Body of pancreas (tissue), 4 donors: ENCODE measurements around the gene HDAC7. TPM values are rescaled to one million over a fixed set of nuclear protein-coding genes. Genes with fewer than 3 reads are reported as not detected.

Experiments
- ATAC-seq: fragments of 150-250 bp; one replicate; pipeline ENCODE4 v1.9.1; 2016
- DNase-seq, 4 donors: peaks; one replicate each; pipeline ENCODE4 v3.0.0-alpha.2; 2019
- H3K27ac ChIP-seq, 4 donors: fragments of 200-600 bp; sonication (generic); 1 replicate in 3 of 4; 2 replicates in 1 of 4; pipeline versions ENCODE4 v1.5.1 to v1.6.1; 2016 to 2019; ENCODE audit warnings: mild to moderate bottlenecking in 1 of 4, mixed read lengths in 1 of 4, moderate library complexity in 1 of 4
- H3K27me3 ChIP-seq, 2 donors: fragments of 200-600 bp; sonication (generic); one replicate each; pipeline ENCODE4 v1.6.0; 2016; ENCODE audit warnings: mild to moderate bottlenecking in 1 of 2
- H3K36me3 ChIP-seq, 2 donors: fragments of 200-600 bp; sonication (generic); replicated peaks in 1 of 2; 2 replicates each; pipeline ENCODE4 v1.5.1; 2016; ENCODE audit warnings: low read depth in 2 of 2; ENCODE audit not compliant: insufficient read depth in 1 of 2
- H3K4me1 ChIP-seq: fragments of 200-600 bp; sonication (generic); one replicate; pipeline ENCODE4 v1.6.0; 2016
- H3K4me3 ChIP-seq, 2 donors: fragments of 200-600 bp; sonication (generic); 1 replicate in 1 of 2; 2 replicates in 1 of 2; pipeline ENCODE4 v1.5.1; 2016 to 2019
- H3K9me3 ChIP-seq, 3 donors: fragments of 200-600 bp; sonication (generic); 1 replicate in 2 of 3; 2 replicates in 1 of 3; pipeline ENCODE4 v1.5.1; 2016
- POLR2A ChIP-seq, 3 donors: fragments of 450-650 bp; IDR thresholded peaks; one replicate each; pipeline ENCODE4 v1.6.1; 2016; ENCODE audit warnings: antibody characterized with exemption in 3 of 3, mild to moderate bottlenecking in 2 of 3
- WGBS, 2 donors: methylation state at CpG; one replicate each; pipeline ENCODE4 v1.1.5; 2017; 5-methylcytosine and 5-hydroxymethylcytosine counted together
- intact Hi-C: fragments of 100-400 bp; cut with DNase I; formaldehyde crosslinking; loops from one replicate; pipeline ENCODE4 v1.15.1; 2023
- total RNA-seq, 2 donors: library from RNA; depleted of rRNA; stranded (reverse); fragments of >200 nt; gene quantifications; one replicate each; pipeline ENCODE4 v1.1.0, GENCODE V29; 2016
- TF ChIP-seq, protein P1 (sequence below), 7 experiments: fragments of 450-650 bp in 4 of 7; fragments of 200-600 bp in 3 of 7; sonication (generic) in 3 of 7; IDR thresholded peaks; one replicate each; pipeline ENCODE4 v1.5.1; 2016 to 2019; ENCODE audit warnings: antibody characterized with exemption in 7 of 7

HDAC7 gene
- total RNA-seq, 2 donors from 2014 or later: 26.2 to 26.7 TPM

GRCh38 chr12:47740606-47741339 is 78.9 kb downstream of the HDAC7 start:
- no peak for DNase-seq
- Histone ChIP-seq H3K9me3 (no peaks in the 10 kb centered on the region), H3K36me3 (no peaks in the 10 kb centered on the region), H3K4me1 (peaks cover 36% of the 10 kb centered on the region), H3K4me3 (no peak overlapping the region), H3K27me3 (no peaks in the 10 kb centered on the region), H3K27ac (no peak overlapping the region)
- intact Hi-C loops: no loop called here
- WGBS, 2 donors: 64 to 75% methylated on average over 15 to 21 of the region's 21 CpGs
- no peak for ATAC-seq
- TF ChIP-seq, protein P1, sequence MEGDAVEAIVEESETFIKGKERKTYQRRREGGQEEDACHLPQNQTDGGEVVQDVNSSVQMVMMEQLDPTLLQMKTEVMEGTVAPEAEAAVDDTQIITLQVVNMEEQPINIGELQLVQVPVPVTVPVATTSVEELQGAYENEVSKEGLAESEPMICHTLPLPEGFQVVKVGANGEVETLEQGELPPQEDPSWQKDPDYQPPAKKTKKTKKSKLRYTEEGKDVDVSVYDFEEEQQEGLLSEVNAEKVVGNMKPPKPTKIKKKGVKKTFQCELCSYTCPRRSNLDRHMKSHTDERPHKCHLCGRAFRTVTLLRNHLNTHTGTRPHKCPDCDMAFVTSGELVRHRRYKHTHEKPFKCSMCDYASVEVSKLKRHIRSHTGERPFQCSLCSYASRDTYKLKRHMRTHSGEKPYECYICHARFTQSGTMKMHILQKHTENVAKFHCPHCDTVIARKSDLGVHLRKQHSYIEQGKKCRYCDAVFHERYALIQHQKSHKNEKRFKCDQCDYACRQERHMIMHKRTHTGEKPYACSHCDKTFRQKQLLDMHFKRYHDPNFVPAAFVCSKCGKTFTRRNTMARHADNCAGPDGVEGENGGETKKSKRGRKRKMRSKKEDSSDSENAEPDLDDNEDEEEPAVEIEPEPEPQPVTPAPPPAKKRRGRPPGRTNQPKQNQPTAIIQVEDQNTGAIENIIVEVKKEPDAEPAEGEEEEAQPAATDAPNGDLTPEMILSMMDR (IDR thresholded peaks at IDR 0.05): no peak
- TF ChIP-seq POLR2A (IDR thresholded peaks at IDR 0.05): no peak

DNA sequence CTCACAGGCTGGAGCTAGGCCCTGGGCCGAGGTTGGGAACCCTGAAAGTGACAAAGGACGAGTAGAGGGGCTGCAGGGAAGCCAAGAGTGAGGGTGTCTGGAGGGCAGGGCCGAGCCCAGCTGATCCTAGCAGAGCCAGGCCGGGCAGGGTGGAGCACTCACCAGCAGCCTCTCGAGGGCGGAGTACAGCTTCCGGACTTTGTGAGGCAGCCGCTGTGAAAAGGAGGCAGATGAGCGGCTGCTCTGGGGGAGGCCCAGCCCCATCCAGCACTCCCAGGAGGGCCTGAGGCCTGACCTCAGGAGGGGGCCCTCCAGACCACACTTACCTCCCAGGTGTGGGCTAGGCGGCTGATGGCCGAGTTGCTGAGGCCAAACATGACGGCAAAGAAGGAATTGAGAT is 79.7 kb downstream of the HDAC7 start:
- intact Hi-C loops: no loop called here
- TF ChIP-seq, protein P1 (IDR thresholded peaks at IDR 0.05): no peak
- TF ChIP-seq POLR2A (IDR thresholded peaks at IDR 0.05): no peak
- no peak overlapping the region for H3K27ac ChIP-seq
- H3K9me3 ChIP-seq: no peaks in the 10 kb centered on the region
- H3K27me3 ChIP-seq: no peaks in the 10 kb centered on the region
- peaks cover 38% of the 10 kb centered on the region for H3K4me1 ChIP-seq
- WGBS, 2 donors: 80 to 85% methylated on average over 12 of the region's 12 CpGs
- H3K4me3 ChIP-seq: no peak overlapping the region
- DNase-seq: no peak
- H3K36me3 ChIP-seq: no peaks in the 10 kb centered on the region
- no peak for ATAC-seq

GRCh38 chr12:47739297-47739696 is 80.4 kb downstream of the HDAC7 start:
- H3K27me3 ChIP-seq: no peaks in the 10 kb centered on the region
- no peaks in the 10 kb centered on the region for H3K36me3 ChIP-seq
- no peaks in the 10 kb centered on the region for H3K9me3 ChIP-seq
- no peak for TF ChIP-seq POLR2A (IDR thresholded peaks at IDR 0.05)
- TF ChIP-seq, protein P1 (IDR thresholded peaks at IDR 0.05): no peak
- 66 to 78% methylated on average over 3 of the region's 3 CpGs for WGBS, 2 donors
- peaks cover 37% of the 10 kb centered on the region for H3K4me1 ChIP-seq
- DNase-seq (no peak), ATAC-seq (no peak)
- no peak overlapping the region for H3K27ac ChIP-seq
- H3K4me3 ChIP-seq: no peak overlapping the region
- intact Hi-C loops: no loop called here

DNA sequence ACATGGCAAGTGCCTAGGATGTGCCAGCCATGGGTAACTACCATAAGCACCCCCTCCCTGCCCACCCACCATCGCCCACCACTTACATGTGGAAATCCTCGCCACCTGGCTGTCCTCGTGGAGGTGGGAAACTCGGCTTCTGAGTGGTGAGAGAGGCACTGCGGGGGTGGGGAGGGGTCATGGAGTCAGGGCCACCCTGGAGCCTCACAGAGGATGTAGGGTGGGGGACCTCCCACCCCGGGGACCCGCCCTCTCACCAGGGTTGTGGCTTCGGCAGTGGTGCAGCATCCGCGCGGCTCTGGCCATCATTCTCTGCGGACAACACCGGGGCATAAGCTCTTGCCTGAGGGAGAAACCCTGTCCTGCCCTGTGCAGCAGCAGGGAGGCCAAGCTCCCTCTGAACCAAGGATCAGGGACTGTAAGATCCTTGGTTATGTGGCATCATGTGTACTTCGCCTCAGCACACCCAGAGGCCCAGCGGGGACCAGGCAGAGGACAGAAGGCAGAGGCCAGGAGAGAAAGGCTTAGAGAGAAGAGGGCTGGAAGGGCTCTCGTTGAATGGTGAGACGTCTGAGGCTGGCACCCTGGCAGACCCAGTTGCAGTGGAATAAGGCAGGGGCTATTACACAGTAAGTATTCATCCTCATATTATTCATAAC is 81.6 kb downstream of the HDAC7 start:
- TF ChIP-seq, protein P1 (IDR thresholded peaks at IDR 0.05): no peak
- no peak for TF ChIP-seq POLR2A (IDR thresholded peaks at IDR 0.05)
- Histone ChIP-seq H3K27me3 (no peaks in the 10 kb centered on the region), H3K4me1 (peaks cover 29% of the 10 kb centered on the region), H3K9me3 (no peaks in the 10 kb centered on the region), H3K4me3 (no peak overlapping the region), H3K36me3 (no peaks in the 10 kb centered on the region), H3K27ac (peak overlapping the region in 3 of 4 donors; percentile 60 to 82 (median 75))
- intact Hi-C loops: no loop called here
- no peak for DNase-seq
- WGBS, 2 donors: 73 to 77% methylated on average over 10 to 17 of the region's 17 CpGs
- no peak for ATAC-seq
